HUDEP-2 (cell line): ENCODE data around the gene FAIM2.
A peak's percentile ranks its signal among the peaks of the same experiment; 100 is the strongest.
"Not testable (repeated sequence)": the region's sequence is repeated elsewhere in the genome, so short reads cannot be mapped to it uniquely, and the experiment has no call there.

ENCODE experiments used
- DNase-seq, 76 experiments: peaks; one replicate each; lab custom pipeline; 2025; ENCODE audit not compliant: unreplicated experiment in 76 of 76; lab: John Stamatoyannopoulos, UW

Gene FAIM2

GRCh38 chr12:49868449-49868848 lies 35.3 kb downstream of the FAIM2 start:
- DNase-seq, result no peak

DNA sequence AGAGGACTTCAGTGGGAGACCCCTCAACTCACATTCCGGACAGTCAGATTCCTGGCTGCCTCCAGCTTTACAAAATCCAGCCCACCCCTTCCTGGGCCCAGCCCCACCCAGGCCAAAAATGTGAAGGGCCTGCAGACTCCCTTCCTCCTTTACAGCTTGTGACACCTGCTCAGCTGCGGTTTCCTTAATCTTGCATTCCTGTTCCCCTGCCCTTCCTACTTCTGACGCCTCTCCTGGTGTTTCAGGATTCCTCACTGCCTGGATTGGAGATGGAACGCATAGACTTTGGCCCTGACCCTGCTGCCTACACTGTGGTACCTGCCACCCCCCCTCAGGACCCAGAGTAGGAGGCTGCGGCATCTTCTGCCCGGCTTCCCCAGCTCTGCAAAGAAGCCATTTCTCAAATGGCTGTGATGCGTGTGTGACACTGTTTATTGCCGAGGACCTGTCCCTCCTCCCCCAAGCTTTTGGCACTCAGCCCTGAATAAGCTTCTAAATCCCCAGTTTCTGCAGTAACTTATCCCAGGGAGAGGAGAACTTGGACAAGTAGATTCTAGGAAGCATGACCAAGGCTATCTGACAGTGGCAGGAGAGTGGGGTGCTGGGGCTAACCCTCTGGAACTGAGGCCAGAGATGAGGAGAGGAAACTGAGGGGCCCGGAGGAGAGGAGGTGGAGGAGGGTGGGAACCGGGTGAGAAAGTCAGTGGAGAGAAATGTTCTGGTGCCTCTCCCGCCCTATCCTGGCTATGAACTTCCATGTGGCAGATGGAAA lies 35.9 kb downstream of the FAIM2 start:
- peak in 2 of 76 experiments; percentile 12 to 19 for DNase-seq

DNA sequence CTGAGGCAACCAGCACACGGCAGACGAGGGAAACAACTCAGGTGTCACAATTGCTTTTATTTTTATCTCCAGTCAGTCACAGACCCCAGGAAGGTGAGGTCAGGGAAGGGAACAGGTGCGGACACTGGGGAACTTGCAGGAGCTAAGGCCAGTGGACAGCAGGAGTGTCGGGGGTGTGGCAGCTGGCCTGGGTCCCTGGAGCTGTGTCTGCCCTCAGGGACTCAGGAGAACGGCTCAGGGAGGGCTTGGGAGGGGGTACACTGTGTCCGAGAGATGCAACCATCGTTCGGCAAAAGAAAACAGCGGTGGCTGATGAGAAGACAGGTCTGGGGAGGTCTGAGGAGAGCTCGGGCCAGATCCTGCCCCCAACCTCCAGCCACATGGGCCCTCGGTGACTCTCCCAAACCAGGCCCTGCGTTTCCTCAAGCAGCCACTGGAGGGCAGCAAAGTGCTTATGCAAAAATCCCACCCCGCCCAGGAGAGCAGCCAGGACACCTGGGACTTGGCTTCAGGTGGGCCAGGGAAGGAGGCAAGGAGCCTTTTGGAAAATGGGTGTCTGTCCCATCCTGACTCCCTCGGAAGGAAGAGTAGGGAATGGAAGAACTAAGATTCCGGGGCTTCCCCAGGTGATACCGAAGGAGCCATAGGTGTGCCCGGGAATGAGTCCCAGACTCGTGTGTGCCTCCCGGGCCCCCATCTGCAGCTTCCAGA lies 36.7 kb downstream of the FAIM2 start:
- peak in 63 of 76 experiments; percentile 5 to 78 (median 46) for DNase-seq

GRCh38 chr12:49865782-49866135 lies 37.9 kb downstream of the FAIM2 start:
- DNase-seq, result no peak

GRCh38 chr12:49865109-49865781 lies 38.5 kb downstream of the FAIM2 start:
- no peak for DNase-seq

DNA sequence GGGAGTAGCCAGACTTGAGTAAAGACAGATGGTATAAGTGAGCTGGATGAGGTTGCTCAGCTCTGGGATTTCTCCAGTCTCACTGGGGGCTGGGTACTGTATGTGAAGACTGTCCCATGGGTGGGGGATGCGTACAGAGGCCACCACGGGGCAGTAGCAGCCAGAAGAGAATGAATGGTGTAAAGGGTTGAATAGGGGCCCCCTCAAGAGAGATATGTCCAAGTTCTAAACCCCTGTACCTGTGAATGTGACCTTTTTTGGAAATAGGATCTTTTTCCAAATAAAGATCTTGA lies 39.0 kb downstream of the FAIM2 start:
- DNase-seq, result no peak

DNA sequence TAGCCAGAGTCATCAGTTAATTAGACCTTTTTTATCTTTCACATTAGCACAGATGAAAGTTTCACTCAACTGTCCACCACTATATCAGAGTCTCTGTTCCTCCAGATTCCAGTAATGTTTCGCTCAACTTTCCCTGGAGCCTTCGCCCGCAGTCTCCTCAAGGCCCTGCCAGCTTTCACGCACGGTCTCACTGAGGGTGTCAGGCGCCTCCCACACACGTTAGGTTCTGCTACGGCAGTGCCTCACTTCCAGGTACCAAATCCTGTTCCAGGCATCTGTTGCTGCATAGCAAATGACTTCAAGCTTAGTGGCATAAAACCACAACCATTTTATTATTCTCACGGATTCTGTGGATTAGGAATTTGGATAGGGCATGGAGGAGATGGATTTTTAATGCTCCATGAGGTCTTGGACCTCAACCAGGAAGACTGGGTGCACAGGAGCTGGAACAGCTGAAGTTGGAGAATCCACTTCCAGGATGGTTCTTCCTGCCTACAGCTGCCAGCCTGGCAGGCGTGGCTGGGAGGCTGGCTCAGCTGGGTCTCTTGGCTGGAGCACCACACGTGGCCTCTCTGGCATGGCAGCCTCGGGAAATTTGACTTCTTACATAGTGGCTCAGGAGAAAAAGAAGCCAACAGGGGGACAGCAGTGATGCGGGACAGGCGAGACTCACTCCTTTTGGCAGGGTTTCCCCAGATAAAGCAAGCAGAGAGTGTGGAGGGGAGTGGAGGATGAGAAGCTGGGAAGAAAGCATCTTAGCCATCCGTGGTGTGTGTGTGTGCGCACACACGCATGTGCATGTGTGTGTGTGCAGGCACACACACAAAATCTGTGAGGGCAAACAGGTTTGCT lies 39.5 kb downstream of the FAIM2 start:
- DNase-seq, result no peak

DNA sequence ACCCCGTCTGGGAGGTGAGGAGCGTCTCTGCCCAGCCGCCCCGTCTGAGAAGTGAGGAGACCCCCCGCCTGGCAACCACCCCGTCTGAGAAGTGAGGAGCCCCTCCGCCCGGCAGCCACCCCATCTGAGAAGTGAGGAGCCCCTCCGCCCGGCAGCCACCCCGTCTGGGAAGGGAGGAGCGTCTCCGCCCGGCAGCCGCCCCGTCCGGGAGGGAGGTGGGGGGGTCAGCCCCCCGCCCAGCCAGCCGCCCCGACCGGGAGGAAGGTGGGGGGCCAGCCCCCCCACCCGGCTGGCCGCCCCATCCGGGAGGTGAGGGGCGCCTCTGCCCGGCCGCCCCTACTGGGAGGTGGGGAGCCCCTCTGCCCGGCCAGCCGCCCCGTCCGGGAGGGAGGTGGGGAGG lies 42.8 kb downstream of the FAIM2 start:
- not testable (repeated sequence) for DNase-seq

- not testable (repeated sequence) for DNase-seq
Observed at GRCh38 chr12:49855890-49856289, 47.8 kb downstream of the FAIM2 start.

DNA sequence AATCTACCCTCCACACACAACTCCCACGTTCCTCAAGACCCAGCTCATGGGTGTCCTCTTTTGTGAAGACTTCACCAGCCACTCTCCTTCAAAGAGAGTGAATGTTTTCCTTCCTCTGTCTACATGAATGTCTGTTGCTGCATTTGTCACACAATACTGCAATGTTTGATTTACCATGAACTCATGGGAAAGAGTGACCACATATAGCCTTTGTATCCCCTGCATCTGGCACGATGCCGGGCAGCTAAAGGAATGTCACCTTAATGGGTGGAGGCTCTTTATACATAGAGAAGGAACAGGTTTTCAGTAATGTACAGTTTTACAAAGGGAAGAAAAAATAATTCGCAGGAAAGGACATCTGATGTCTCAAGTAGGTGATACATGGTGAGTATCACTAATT lies 48.7 kb downstream of the FAIM2 start:
- DNase-seq, result no peak

GRCh38 chr12:49853671-49854070 lies 50.0 kb downstream of the FAIM2 start:
- no peak for DNase-seq

GRCh38 chr12:49847161-49847560 lies 56.5 kb downstream of the FAIM2 start:
- DNase-seq, result no peak

- DNase-seq, result no peak
Observed at GRCh38 chr12:49846032-49846431, 57.7 kb downstream of the FAIM2 start.

DNA sequence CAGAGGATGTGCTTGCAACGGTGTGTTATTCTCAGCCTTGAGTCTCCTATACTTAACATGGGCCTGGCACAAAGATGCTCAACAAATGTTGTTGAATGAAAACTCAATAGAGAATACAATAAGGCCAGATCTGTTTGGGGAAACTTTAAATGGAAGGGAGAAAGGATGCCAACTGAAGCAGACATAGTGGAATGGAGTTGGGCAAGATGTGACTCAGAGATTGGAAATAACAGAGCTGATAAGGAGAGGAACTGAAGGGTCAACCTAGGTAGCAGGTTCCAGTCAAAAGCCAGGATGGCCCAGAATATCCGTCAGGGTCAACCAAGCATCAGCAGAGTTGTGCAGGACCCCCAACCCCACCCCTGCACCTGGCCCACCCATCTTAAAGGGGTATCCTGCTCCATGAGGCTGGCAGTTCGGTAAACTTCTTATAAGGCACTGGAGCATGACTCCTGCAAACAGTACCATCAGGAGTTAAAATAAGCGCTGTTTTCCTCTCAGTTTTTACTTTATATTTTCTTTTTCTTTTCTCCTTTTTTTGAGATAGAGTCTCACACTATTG lies 59.7 kb downstream of the FAIM2 start:
- no peak for DNase-seq

GRCh38 chr12:49843411-49843810 lies 60.3 kb downstream of the FAIM2 start:
- no peak for DNase-seq

- peak in 73 of 76 experiments; percentile 28 to 90 (median 78) for DNase-seq
Observed at GRCh38 chr12:49842519-49843352, 61.0 kb downstream of the FAIM2 start, which contains the start of gene BCDIN3D. TSS of gene BCDIN3D (minus strand) at chr12:49843106. CDS start at chr12:49843087, 19 bp downstream.

DNA sequence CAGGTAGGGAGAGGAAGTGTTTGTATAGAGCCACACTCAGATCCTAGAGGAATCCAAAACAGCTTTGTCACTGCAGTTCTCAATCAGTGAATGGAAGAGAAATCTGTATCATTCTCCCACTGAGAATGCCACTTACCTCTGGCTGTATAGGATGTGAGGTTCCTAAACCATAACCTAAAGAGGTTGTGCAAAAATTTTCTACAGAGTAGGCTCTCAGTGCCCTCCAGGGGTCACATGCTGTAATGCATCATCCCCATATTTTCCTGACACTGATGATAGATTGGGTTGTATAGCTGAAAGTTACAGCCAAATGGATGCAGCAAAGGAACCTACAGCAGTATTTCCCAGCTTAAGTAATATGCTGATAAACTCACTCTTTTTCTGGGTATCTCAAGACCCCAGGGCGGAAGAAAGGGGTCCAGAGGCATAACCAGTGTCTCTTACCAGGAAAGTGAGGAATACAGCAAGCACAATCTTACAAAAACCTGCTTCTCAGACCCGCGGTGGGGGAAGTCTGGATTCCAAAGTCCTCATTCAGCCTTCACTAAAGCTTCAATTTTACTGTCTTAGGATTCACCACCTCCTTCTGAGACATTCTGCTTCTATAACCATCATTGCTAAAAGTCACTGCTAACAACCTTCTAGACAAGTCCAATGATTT lies 64.6 kb downstream of the FAIM2 start:
- peak in 27 of 76 experiments; percentile 4 to 46 (median 19) for DNase-seq

DNA sequence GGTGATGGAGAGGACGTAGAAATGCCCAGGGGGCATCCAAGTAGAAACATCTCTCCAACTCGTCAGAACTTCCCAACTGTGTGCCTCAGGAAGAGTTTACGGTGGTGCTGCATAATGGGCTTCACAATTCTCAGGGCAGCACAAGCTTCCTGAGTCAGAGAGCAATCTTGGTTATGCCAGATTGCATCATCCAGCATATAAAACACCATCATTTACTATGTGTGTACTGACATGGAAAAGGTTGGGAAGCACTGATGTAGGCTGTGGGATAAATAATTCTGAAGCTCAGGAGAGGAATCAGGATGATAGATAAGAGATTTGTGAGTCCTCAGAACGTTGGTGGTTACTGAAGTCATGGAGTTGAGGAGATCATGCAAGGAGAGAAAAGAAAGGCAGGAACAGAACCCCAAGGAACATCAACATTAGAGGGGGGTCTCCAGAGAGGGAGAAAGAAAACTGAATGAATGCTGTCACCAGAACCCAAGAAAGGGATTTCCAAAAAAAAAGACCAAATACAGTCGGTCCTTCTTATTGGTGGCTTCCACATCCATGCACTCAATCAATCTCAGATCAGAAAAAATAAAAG lies 70.8 kb downstream of the FAIM2 start:
- DNase-seq, result no peak

GRCh38 chr12:49831717-49832116 lies 72.0 kb downstream of the FAIM2 start:
- no peak for DNase-seq
